Breast epithelium (tissue), 3 donors: ENCODE measurements around the gene VEPH1.

Experiments used
- POLR2A ChIP-seq: fragments of 450-650 bp; IDR thresholded peaks from one replicate; pipeline ENCODE4 v1.6.1; 2016; ENCODE audit warnings: antibody characterized with exemption, mild to moderate bottlenecking, moderate library complexity
- TF ChIP-seq, protein P1 (sequence below), 3 donors: fragments of 450-650 bp; IDR thresholded peaks; one replicate each; pipeline ENCODE4 v1.5.1; 2016 to 2017; ENCODE audit warnings: antibody characterized with exemption in 3 of 3, mild to moderate bottlenecking in 3 of 3, moderate library complexity in 3 of 3

DNA sequence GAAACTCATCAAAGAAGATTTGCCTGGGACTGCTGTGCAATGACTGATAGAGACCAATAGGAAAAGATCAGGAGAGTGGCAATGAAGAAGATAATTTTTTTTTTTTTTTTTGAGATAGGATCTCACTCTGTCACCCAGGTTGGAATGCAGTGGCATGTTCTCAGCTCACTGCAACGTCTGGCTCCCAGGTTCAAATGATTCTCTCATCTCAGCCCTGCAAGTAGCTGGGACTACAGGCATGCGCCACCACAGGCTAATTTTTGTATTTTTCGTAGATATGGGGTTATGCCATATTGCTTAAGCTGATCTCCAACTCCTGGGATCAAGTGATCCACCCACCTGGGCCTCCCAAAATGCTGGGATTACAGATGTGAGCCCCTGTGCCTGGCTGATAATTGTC lies 226.4 kb downstream of the VEPH1 start:
- TF ChIP-seq, protein P1, sequence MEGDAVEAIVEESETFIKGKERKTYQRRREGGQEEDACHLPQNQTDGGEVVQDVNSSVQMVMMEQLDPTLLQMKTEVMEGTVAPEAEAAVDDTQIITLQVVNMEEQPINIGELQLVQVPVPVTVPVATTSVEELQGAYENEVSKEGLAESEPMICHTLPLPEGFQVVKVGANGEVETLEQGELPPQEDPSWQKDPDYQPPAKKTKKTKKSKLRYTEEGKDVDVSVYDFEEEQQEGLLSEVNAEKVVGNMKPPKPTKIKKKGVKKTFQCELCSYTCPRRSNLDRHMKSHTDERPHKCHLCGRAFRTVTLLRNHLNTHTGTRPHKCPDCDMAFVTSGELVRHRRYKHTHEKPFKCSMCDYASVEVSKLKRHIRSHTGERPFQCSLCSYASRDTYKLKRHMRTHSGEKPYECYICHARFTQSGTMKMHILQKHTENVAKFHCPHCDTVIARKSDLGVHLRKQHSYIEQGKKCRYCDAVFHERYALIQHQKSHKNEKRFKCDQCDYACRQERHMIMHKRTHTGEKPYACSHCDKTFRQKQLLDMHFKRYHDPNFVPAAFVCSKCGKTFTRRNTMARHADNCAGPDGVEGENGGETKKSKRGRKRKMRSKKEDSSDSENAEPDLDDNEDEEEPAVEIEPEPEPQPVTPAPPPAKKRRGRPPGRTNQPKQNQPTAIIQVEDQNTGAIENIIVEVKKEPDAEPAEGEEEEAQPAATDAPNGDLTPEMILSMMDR (IDR thresholded peaks at IDR 0.05), result no peak
- TF ChIP-seq POLR2A, result no peak
